HG02759 (cell line): ENCODE measurements around the gene BRCA1.

Experiments
- ATAC-seq: cut with Tn5 transposase; IDR thresholded peaks from one replicate; pipeline ENCODE4 v1.9.1; 2021; ENCODE audit warnings: mild to moderate bottlenecking, moderate library complexity; ENCODE audit not compliant: unreplicated experiment

BRCA1 gene

DNA sequence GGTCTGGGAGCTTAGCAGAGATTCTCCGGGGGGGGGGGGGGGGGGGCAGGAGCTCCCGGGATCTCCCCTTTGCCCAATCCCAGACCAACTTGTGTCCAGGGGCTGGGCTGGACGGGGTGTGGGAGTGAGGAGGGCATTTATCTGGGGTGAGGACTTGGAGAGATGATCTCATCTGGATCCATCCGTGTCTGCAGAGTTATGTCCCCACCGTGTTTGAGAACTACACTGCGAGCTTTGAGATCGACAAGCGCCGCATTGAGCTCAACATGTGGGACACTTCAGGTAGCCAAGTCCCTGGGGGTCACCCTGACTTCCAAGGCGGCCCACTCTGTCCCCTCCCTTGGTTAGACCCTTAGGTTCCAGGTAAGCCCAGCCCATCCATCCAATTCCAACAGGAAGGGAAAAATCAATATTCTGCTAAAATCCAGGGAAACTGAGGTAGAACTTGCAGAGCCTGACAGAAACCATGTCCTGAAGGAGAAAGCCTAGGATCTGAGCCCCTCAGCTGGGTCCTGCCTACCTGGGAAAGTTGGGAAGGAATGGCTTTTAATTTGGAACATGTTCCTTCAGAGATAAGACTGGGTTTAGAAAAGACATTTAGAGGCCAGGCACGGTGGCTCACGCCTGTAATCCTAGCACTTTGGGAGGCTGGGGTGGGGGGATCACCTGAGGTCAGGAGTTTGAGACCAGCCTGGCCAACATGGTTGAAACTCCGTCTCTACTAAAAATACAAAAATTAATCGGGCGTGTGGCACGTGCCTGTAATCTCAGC, 99.2 kb downstream of the BRCA1 start:
- no peak for ATAC-seq

DNA sequence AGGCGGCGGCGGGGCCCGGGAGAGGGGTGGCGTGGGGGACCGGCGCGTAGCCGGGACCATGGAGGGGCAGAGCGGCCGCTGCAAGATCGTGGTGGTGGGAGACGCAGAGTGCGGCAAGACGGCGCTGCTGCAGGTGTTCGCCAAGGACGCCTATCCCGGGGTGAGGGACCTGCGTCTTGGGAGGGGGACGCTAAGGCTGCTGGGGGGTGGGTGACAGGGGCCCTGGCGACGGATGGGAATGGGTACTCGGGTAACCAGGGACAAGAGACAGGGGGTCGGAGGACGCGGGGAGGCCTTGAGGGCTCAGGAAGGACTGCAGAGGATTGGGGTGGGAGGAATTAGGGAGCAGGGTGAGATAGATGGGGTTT, 99.9 kb downstream of the BRCA1 start:
- no peak for ATAC-seq

GRCh38 chr17:43024407-43025289, 100.5 kb downstream of the BRCA1 start, which contains the start of gene RND2:
Gene RND2 (plus strand): TSS chr17:43025231. CDS start chr17:43025348, 117 bp downstream.
- ATAC-seq, result no peak

GRCh38 chr17:43021741-43022512, 103.2 kb downstream of the BRCA1 start, which contains the start of gene VAT1:
Gene VAT1 (minus strand): TSS chr17:43022385. CDS start chr17:43022322, 63 bp downstream.
- no peak for ATAC-seq

GRCh38 chr17:43020789-43021740, 104.1 kb downstream of the BRCA1 start:
- ATAC-seq, result no peak

DNA sequence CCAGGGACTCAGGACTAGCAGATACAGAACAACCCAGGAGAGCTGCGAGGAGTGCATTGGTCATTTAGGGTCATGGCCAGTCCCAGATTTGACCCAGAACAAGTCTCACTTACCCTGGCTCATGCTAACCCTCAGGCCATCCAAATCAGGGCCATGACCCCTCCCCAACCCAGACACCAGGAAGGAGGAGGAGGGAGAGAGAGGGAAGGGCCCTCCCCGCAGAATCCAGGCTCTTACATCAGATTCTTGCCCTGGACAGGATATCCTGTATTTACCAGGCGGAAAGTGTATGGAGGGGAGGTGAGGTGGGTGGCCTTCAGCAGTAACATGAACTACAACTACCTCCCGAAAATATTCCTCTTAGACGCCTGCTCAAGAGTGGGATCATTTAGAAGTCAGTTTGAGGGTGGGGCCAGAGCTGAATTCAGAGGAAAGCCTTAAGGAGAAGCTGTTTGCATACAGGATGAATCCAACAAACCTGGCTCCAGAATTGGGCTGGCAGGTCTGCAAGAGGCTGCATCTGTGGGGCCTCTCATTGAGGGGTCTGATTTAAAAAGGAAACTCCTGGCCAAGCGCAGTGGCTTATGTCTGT, 105.0 kb downstream of the BRCA1 start:
- ATAC-seq, result no peak

DNA sequence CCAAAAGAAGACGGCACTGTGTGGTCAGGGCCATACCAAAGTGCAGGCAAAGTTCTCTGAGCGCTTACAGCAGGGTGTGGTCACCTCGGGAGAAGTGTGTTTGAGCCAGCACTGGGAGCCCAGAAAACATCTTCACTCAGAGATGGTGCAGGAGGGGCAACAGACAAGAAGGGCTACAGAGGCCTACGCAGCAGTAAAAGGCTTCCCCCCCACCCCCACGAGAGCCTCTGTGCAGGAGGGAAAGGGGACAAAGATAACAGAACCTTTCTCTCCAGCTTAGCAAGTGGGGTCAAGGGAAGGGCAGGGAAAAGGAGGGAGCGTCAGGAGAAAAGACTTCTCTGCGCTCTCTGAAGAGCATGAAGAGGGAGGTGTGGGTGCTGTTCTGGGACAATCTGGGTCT, 105.7 kb downstream of the BRCA1 start:
- ATAC-seq, result no peak

- no peak for ATAC-seq
Measured at GRCh38 chr17:43018932-43019331, 106.2 kb downstream of the BRCA1 start.

DNA sequence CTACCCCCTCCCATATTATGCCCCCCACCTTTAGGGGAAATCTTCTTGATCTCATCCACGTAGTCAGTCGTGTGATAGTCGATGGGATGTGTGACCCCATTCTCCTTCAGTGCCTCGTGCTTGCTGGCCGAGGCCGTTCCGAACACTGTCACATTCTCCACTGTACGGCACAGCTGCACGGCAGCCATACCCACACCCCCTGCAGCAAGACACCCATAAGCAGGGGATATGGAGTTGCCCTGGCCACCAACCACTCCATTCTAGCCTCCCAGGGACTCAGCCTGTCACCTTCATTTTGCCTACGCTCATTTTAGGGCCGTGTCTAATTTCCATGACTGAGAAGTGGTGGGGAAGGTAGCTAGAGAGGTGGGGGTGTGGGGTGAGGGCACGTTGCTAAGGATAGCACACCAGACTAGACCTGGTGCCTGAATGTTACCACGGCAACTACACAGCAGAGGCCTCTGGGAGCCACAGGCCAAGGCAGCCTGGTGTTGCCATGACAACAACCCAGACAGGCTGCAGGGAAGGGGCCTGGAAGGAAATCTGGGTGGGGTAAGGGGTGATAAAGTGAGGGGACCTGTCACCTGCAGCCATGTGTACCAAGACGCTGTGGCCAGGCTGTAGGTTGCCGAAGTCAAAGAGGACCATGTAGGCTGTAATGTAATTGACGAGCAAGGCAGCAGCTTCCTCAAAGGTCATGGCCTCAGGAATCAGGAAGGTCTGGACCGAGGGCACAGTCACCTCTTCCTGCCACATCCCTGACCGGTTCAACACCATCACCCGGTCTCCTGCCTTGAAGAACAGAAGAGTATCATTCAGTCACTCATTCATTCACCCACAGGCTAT, 106.9 kb downstream of the BRCA1 start:
- no peak for ATAC-seq

- ATAC-seq, result no peak
Measured at GRCh38 chr17:43016216-43016615, 108.9 kb downstream of the BRCA1 start.

GRCh38 chr17:43015579-43015978, 109.6 kb downstream of the BRCA1 start:
- no peak for ATAC-seq

DNA sequence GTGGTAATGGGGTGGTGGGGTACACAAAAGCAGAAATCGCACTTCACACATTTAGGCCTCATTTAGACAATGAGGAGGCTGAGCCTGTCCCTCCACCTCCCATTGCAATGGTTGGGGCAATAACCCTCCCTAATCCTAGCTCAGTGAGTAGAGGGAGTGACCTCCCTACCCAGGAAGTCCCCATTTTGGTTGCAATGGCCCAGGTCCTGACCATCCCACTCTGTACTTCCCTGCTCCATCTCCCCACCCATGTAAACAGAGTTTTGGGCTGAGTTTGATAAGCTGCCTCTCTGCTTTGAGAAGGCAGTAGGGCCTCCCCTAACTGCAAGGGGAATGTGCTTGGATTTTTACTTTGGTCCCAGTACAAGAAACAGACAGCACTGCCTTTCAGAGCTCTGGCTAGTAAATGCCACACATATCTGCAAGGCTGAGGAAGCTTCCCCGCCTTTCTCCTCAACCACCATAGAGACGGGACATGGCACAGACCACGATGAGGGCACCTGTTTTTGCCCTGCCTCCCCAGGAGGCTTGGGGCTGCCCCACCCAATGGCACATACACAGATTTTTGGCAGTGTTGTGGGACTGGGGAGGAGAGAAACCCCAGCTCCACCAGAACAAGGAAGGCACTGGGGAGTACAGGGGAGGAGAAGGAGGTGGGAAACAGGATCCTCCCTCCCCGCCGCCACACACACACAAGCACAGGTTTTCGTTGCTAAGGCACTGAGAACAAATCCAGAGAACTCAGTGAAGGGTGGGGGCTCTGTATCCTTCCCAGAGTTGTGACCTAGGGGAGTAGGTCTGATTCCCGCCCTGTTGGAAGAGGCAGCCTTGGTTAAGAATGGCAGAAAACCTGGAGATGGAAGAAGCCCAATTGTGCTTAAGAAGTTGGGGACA, 110.3 kb downstream of the BRCA1 start:
- no peak for ATAC-seq

DNA sequence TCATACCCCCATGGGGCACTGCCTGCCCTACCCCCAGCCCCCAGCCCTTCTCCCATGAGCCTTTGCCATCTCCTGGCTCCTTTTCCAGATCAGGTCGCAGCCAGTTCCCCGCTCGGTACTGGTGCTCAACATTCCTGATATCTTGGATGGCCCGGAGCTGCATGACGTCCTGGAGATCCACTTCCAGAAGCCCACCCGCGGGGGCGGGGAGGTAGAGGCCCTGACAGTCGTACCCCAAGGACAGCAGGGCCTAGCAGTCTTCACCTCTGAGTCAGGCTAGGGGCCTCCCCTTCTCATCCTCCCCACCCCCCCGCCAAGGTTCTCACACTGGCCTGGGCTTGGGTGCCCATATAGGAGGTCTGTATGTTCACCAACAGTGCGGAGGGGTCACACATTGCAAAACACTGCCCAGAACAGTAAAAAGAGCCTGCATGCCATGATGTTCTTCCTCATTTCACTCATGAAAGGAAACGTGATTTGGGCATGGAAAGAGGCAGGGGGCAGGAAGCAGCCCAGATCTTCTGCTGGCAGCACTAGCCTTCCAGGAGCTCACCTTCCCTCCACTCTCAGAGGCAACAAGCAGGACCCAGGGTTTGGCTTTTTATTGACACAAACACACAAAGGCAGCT, 111.0 kb downstream of the BRCA1 start:
- no peak for ATAC-seq

- ATAC-seq, result no peak
Measured at GRCh38 chr17:43013296-43013695, 111.9 kb downstream of the BRCA1 start.

GRCh38 chr17:43011728-43012472, 113.3 kb downstream of the BRCA1 start:
- ATAC-seq, result no peak

- ATAC-seq, result no peak
Measured at GRCh38 chr17:43010667-43011308, 114.4 kb downstream of the BRCA1 start.
